Esophagus mucosa (tissue), 1 donor: ENCODE data around the gene GULP1. TPM values are rescaled to one million over a fixed set of nuclear protein-coding genes. Genes with fewer than 3 reads are reported as not detected.

Source experiments
- ATAC-seq: fragments of 200-7000 bp; cut with Tn5 transposase; one replicate; pipeline ENCODE4 v1.9.1; 2020
- total RNA-seq: library from RNA; stranded (reverse); gene quantifications from one replicate; pipeline ENCODE4 v1.2.4, GENCODE V29; 2023
- donor health status: DM: yes; HTN: yes; CAD: no.

Gene GULP1
- total RNA-seq, 1 donor from 2014 or later: 10.2 TPM

- no peak for ATAC-seq
Measured at GRCh38 chr2:188607501-188607900, 315.8 kb downstream of the GULP1 start.

- no peak for ATAC-seq
Measured at GRCh38 chr2:188609321-188610049, 317.8 kb downstream of the GULP1 start.

GRCh38 chr2:188610050-188610444 lies 318.4 kb downstream of the GULP1 start:
- ATAC-seq: no peak

- ATAC-seq: no peak
Measured at GRCh38 chr2:188610827-188611226, 319.2 kb downstream of the GULP1 start.

GRCh38 chr2:188619146-188619545 lies 327.5 kb downstream of the GULP1 start:
- ATAC-seq: no peak

- ATAC-seq: no peak
Measured at GRCh38 chr2:188620916-188621315, 329.2 kb downstream of the GULP1 start.

- ATAC-seq: no peak
Measured at GRCh38 chr2:188622601-188623260, 331.1 kb downstream of the GULP1 start.

- no peak for ATAC-seq
Measured at GRCh38 chr2:188623995-188624643, 332.4 kb downstream of the GULP1 start.

GRCh38 chr2:188627471-188627870 lies 335.8 kb downstream of the GULP1 start:
- no peak for ATAC-seq

GRCh38 chr2:188628989-188629752 lies 337.5 kb downstream of the GULP1 start:
- peak; percentile 71 for ATAC-seq

- no peak for ATAC-seq
Measured at GRCh38 chr2:188629753-188630527, 338.3 kb downstream of the GULP1 start.

GRCh38 chr2:188631037-188631809 lies 339.5 kb downstream of the GULP1 start:
- no peak for ATAC-seq

- ATAC-seq: no peak
Measured at GRCh38 chr2:188634656-188635055, 343.0 kb downstream of the GULP1 start.
